Femur (tissue), 1 donor: ENCODE results near the gene SLC22A2.
A peak's percentile ranks its signal among the peaks of the same experiment; 100 is the strongest.
"Not testable (repeated sequence)": the region's sequence is repeated elsewhere in the genome, so short reads cannot be mapped to it uniquely, and the experiment has no call there.

ENCODE experiments used
- DNase-seq: peaks from one replicate; pipeline ENCODE4 v3.0.0-alpha.2; 2017

Gene SLC22A2

DNA sequence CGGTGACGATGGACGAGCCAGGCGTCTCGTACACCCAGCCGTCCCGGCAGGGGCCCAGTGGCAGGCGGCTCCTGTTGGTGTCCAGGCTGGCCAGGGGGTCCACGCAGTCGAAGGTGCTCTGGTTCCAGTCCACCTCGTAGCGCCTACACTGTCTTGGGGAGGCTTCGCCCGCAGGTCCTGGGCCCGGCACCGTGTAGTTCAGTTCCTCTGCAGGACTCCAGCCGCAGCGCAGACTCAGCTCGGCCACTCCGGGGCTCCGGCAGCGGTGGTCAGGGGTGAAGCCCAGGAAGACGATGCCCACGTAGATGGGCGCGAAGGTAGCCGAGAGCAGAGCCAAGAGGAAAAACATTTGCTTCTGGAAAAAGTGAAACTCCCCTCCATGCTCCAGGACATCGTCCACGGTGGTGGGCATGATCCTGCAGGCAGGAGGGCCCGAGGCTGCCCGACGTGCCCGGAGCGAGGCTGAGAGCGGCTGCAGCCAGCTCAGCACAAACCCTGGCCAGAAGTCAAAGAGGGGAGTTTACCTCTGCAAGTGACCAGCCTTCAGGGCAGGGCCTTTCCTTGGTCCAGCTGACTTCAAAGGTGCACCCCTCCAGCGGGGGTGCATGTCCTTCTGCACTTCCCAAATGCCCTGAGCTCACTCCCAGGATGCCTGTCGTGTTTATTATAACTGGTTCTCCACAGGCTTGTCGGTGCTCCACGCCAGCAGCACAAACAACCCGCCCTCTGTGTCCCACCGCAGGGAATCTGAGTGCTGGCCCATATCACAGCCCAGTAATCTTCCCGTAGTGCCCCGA, at the start of gene SLC22A2:
Gene SLC22A2 (minus strand): TSS at position 476 of the 797 bp plus-strand sequence. CDS start 64 bp downstream, at position 412.
- DNase-seq, result no peak

DNA sequence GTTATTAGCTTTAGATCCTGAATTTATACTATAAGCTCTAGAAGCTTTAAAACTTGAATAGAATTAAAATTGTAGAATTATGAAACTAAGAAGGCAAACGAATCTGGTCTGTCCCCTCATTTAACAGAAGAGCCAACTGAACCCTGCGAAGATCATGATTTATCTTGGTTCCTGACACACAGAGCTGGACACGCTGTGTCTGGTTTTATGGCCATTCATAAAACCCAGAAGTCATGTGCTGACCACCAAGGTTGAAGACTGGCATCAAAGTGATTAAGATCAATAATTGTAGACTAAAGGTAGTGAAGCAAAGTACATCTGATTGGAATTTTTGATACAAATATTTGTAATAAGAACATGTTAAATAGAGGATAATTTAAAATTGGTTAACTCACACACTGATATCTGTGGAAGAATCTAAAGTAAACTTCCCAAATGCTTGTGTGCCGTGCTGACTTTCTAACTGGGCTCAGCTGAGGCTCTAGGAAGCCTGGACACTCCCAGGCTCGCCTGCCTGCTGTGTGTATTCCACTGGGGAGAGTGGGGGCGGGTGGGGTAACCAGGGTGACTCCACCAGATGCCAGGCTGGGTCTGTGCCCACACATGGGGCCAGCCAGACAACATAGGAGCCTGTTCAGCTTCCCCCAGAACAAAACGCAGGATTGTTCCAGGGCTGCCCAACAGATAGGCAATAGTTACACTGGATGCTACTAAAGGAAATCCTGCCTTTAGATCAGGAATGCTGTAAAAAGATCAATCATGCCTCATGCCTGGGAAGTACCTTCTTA, 47.5 kb upstream of the SLC22A2 start:
- no peak for DNase-seq

DNA sequence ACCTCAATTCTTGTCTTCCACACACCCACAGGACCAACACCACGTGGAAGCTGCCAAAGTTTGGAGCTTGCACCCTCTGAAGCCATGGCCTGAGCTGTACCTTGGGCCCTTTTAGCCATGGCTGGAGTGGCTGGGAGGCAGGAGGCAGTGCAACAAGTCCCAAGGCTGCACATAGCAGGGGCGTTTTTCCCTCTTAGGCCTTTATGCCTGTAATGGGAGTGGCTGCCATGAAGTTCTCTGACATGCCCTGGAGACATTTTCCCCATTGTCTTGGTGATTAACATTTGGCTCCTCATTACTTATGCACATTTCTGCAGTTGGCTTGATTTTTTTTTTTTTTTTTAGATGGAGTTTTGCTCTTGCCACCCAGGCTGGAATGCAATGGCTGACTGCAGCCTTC, 45.2 kb upstream of the SLC22A2 start:
- DNase-seq, result no peak

DNA sequence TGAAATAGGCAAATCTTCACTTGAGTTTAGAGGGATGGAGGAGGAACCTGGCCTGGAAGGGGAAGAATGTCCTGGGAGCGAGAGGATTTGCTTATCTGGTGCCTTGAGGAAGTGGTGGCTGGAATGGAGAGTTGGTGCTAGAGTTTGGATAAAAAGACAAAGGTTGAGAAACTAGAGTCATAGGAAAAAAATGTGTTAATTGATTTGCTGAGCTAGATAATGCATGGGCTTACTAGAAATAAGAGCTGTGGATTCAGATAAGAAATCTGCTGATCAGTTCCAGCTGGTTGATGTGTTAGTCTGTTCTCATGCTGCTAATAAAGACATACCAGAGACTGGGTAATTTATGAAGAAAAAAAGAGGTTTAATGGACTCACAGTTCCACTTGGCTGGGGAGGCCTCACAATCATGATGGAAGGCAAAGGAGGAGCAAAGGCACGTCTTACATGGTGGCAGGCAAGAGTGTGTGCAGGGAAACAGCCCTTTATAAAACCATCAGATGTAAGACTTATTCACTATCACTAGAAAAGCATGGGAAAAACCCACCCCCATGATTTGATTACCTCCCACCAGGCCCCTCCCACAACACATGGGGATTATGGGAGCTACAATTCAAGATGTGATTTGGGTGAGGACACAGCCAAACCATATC, 43.9 kb upstream of the SLC22A2 start:
- DNase-seq, result not testable (repeated sequence)

GRCh38 chr6:160301339-160301738, 42.7 kb upstream of the SLC22A2 start:
- DNase-seq, result peak; percentile 42

DNA sequence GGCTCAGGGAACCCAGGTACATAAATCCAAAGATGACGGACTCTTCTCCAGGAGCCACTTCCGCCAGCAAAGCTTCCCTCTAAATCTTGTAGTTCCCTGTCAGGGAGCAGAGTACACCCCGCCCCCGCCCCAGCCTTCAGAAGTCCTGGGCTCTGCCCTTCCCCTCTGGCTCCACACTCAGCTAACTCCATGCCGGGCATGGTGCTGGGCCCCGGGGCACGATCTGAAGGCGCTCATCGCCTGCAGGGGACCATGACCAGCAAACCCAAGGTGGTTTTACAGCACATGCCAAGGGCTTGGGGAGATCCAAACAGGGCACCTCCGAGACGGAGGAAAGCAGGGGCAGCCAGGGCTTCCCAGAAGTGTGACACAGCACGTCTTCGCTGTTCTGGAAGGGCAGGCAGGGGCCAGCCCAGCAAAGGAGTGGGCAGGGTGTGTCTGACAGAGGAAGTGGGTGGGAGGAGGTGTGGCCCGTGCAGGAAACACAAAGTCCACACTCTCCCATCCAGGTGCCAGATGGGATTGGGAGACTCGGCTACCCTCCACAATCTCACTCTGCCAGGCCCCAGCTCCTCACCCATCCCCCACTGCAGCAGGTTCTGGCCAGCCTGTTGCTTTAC, 41.6 kb upstream of the SLC22A2 start:
- DNase-seq, result no peak

DNA sequence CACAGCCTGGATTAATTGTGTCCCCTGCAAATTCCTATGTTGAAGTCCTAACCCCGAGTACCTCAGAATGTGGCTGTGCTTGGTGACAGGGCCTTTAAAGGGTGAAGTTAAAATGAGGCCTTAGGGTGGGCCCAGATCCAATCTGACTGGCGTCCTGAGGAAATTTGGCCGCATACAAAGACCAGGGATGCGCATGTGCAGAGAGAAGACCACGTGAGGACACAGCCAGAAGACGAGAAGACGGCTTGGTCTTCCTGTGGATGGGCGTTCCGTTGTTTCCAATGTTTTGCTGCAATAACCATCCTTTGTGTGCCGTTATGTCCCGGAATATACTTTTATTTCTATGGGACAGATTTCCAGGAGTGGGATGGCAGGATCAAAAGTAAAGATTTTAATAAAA, 40.9 kb upstream of the SLC22A2 start:
- DNase-seq, result no peak

DNA sequence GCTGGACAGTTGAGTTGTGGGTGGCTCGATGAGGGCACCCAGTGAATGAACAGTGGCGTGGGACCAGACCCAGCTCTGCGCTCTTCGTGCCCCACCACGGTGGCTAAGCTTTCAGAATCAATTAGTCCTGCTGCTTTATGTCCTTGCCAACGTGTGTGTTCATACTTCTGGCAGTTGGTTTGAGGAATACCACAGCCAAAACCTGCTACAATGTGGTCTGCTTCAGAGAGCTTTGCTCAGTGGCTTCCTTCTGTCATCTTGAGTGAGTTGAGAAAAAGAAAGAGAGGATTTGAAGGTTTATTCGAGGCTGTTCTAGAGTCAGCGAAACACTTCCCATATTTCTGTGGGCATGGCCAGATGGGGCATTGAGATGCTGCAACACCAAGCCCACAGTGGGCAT, 39.5 kb upstream of the SLC22A2 start:
- DNase-seq, result no peak

- no peak for DNase-seq
Observed at GRCh38 chr6:160297310-160297709, 38.7 kb upstream of the SLC22A2 start.

GRCh38 chr6:160293844-160294243, 35.2 kb upstream of the SLC22A2 start:
- peak; percentile 41 for DNase-seq

- no peak for DNase-seq
Observed at GRCh38 chr6:160285541-160286105, 27.0 kb upstream of the SLC22A2 start.

DNA sequence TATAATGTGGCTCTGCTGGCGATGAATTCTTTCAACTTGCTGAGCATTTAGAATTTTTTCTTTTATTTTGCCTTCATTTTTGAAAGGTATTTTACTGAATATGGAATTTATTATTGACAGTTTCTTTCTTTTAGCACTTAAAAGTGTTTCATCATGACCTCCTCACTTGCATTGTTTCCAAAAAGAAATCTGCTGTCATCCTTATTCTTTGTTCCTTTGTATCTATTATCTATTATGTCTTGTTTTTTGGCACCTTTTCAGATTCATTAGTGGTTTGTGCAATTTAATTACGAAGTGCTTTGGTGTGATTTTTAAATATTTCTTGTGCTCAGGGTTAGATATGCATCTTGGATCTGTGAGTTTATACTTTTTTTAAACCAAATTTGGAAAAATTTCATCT, 26.0 kb upstream of the SLC22A2 start:
- no peak for DNase-seq

GRCh38 chr6:160282444-160282843, 23.8 kb upstream of the SLC22A2 start:
- DNase-seq, result no peak

GRCh38 chr6:160279850-160280249, 21.2 kb upstream of the SLC22A2 start:
- no peak for DNase-seq

GRCh38 chr6:160278786-160279310, 20.2 kb upstream of the SLC22A2 start:
- DNase-seq, result no peak

- no peak for DNase-seq
Observed at GRCh38 chr6:160278311-160278710, 19.7 kb upstream of the SLC22A2 start.

DNA sequence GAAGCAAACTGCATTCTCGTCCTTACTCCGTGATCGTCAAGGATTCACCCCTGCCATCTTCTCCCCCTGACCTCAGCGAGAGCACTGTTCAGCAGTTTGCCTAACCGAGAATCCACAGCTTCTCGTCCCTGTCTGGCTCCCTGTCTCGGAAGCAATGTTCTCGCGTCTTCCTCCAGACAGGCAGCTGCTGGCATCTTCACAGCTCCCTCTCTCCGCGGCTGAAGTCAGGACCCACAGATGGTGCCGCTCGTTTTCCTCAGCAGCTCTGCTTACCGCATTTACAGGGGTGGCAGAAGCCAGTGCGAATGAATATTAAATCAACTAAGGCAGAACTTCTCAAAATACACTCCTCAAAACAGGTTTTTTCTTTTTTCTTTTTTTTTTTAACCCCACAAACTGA, 18.9 kb upstream of the SLC22A2 start:
- no peak for DNase-seq

DNA sequence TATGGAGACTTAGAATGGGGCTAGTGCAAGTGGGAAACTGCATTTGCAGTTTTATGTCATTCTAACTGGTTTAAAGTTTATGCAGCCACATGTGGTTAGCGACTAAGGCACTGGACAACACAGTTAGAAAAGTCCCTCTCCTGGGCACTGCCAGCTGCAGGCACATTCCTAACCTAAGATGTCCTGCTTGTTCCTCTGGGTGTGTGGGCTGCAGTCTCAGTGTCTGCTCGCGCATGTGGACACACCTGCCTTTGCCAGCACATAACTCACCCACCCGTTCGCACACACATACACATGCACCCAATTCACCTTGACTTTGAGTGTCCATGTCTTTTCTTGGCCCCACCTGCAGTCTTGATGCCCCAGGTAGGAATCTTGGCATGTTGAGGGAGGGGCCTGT, 18.5 kb upstream of the SLC22A2 start:
- DNase-seq, result no peak

GRCh38 chr6:160276126-160276525, 17.5 kb upstream of the SLC22A2 start:
- no peak for DNase-seq

- no peak for DNase-seq
Observed at GRCh38 chr6:160275511-160276003, 16.9 kb upstream of the SLC22A2 start.

DNA sequence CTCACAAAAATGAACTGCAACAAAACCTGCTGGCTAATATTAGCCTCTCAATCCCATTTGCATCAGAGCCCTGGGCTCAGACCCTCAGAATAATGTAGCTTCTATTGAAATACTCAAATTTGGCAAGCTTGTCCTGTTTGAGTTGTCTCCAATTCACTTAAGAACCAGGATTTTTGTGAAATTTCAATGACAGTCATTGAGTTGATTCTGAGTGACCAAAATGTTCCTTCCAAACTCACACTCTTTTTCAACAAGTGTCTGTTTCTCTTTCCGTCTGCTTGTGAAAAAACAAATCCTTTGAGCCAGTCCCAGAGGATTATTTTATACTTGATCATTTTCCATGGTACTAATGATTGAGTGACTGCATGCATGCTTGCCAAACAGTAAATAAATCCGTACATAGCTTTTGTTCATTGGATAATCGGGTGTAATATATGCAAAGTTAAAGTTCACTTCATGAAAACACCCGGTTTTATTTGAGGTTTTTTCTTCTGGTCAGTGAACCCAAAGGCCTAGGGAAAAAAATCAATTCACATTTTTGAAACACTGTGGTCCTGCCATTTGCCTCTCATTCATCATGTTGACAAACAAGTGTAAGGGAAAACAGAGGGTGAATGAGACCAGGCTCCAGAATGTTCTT, 16.4 kb upstream of the SLC22A2 start:
- no peak for DNase-seq

GRCh38 chr6:160273750-160274149, 15.1 kb upstream of the SLC22A2 start:
- no peak for DNase-seq
